Natural killer cell (primary cell): ENCODE results near the gene RHEBL1. TPM values are rescaled to one million over a fixed set of nuclear protein-coding genes. Genes with fewer than 3 reads are reported as not detected.
A peak's percentile ranks its signal among the peaks of the same experiment; 100 is the strongest.

Source experiments
- ATAC-seq, 3 donors: fragments of 150-1000 bp in 2 of 3; fragments of 200-7000 bp in 1 of 3; cut with Tn5 transposase; 1 replicate in 1 of 3; 2 replicates in 2 of 3; pipeline ENCODE4 v1.10.0; 2021; ENCODE audit warnings: mild to moderate bottlenecking in 2 of 3, moderate library complexity in 2 of 3
- DNase-seq, 2 donors: peaks; one replicate each; pipeline versions ENCODE4 v3.0.0 to v3.0.0-alpha.2; 2013 to 2021; ENCODE audit warnings: mixed read lengths in 1 of 2
- H3K27ac ChIP-seq: one replicate; pipeline ENCODE4 v1.5.1; 2013; ENCODE audit warnings: mild to moderate bottlenecking, low read length
- H3K27me3 ChIP-seq: one replicate; pipeline ENCODE4 v1.6.1; 2013; ENCODE audit warnings: low read length; ENCODE audit not compliant: control insufficient read depth, insufficient read depth
- H3K36me3 ChIP-seq: one replicate; pipeline ENCODE4 v1.6.1; 2013; ENCODE audit warnings: low read length; ENCODE audit not compliant: control insufficient read depth, insufficient read depth
- H3K4me1 ChIP-seq: one replicate; pipeline ENCODE4 v1.6.1; 2013; ENCODE audit warnings: low read length; ENCODE audit not compliant: control insufficient read depth, insufficient read depth
- H3K4me3 ChIP-seq: one replicate; pipeline ENCODE4 v1.5.1; 2013; ENCODE audit warnings: low read length
- H3K9me3 ChIP-seq: one replicate; pipeline ENCODE4 v1.6.1; 2013; ENCODE audit warnings: low read length; ENCODE audit not compliant: control insufficient read depth, insufficient read depth
- H3K27ac Mint-ChIP-seq, 2 donors: one replicate each; pipeline ENCODE4 v1.8.0; 2022; ENCODE audit warnings: mild to moderate bottlenecking in 2 of 2, mixed read lengths in 2 of 2, moderate library complexity in 1 of 2
- H3K27me3 Mint-ChIP-seq, 2 donors: one replicate each; pipeline ENCODE4 v1.8.0; 2022; ENCODE audit warnings: low read depth in 2 of 2, mixed read lengths in 2 of 2
- H3K36me3 Mint-ChIP-seq: one replicate; pipeline ENCODE4 v1.8.0; 2022; ENCODE audit warnings: mixed read lengths
- H3K4me1 Mint-ChIP-seq, 2 donors: one replicate each; pipeline ENCODE4 v1.8.0; 2022; ENCODE audit warnings: mixed read lengths in 2 of 2
- H3K4me3 Mint-ChIP-seq: one replicate; pipeline ENCODE4 v1.8.0; 2022; ENCODE audit warnings: mild to moderate bottlenecking, moderate library complexity, mixed read lengths
- H3K9me3 Mint-ChIP-seq, 2 donors: one replicate each; pipeline ENCODE4 v1.8.0; 2022; ENCODE audit warnings: mixed read lengths in 2 of 2
- CTCF ChIP-seq: fragments of 200-600 bp; IDR thresholded peaks from one replicate; pipeline ENCODE4 v1.8.0; 2022; ENCODE audit warnings: antibody characterized with exemption
- WGBS: methylation state at CpG from one replicate; pipeline ENCODE4 v1.1.7; 2013; ENCODE audit warnings: missing lambda C conversion rate; ENCODE audit not compliant: insufficient coverage; 5-methylcytosine and 5-hydroxymethylcytosine counted together
- intact Hi-C: fragments of 100-400 bp; cut with micrococcal nuclease; formaldehyde crosslinking; loops from one replicate; pipeline ENCODE4 v1.14.2; 2022
- total RNA-seq, 4 donors: library from RNA; stranded (reverse); fragments of 120-200 nt in 1 of 4; gene quantifications; one replicate each; pipeline versions ENCODE4 v1.2.3 to v1.2.4, GENCODE V29; 2013 to 2022

Gene RHEBL1
- total RNA-seq, 3 donors from 2014 or later (not counting 1 experiment from before 2014, with no cell fraction given): 6.3 to 11.6 (median 11.1) TPM

GRCh38 chr12:49055978-49056754 lies 13.6 kb downstream of the RHEBL1 start:
- no peak for TF ChIP-seq CTCF
- DNase-seq (peak in 1 of 2 donors; percentile 82), ATAC-seq (peak; percentile 65 to 79 (median 67))
- intact Hi-C loops: no loop called here
- peaks cover 52% of the 10 kb centered on the region for H3K4me1 ChIP-seq
- H3K27me3 Mint-ChIP-seq: no peaks in the 10 kb centered on the region
- H3K9me3 Mint-ChIP-seq: no peaks in the 10 kb centered on the region
- H3K9me3 ChIP-seq: no peaks in the 10 kb centered on the region
- peaks cover 8% of the 10 kb centered on the region for H3K36me3 Mint-ChIP-seq
- peak overlapping the region; percentile 91 for H3K4me3 Mint-ChIP-seq
- peaks cover 41% of the 10 kb centered on the region for H3K36me3 ChIP-seq
- WGBS: 42% methylated on average over 5 of the region's 7 CpGs
- H3K27ac ChIP-seq: peak overlapping the region; percentile 4
- H3K4me3 ChIP-seq: no peak overlapping the region
- H3K27ac Mint-ChIP-seq: peak overlapping the region; percentile 81 to 85
- peaks cover 61 to 78% of the 10 kb centered on the region in 2 donors for H3K4me1 Mint-ChIP-seq
- no peaks in the 10 kb centered on the region for H3K27me3 ChIP-seq

- ATAC-seq (no peak), DNase-seq (no peak)
- no peaks in the 10 kb centered on the region for H3K27me3 ChIP-seq
- Mint-ChIP-seq H3K9me3 (no peaks in the 10 kb centered on the region), H3K27me3 (no peaks in the 10 kb centered on the region), H3K4me3 (no peak overlapping the region), H3K27ac (peak overlapping the region; percentile 81 to 85), H3K4me1 (peaks cover 56 to 80% of the 10 kb centered on the region in 2 donors), H3K36me3 (peaks cover 8% of the 10 kb centered on the region)
- no peak for TF ChIP-seq CTCF
- intact Hi-C loops: no loop called here
- no peaks in the 10 kb centered on the region for H3K9me3 ChIP-seq
- no peak overlapping the region for H3K4me3 ChIP-seq
- H3K36me3 ChIP-seq: peaks cover 52% of the 10 kb centered on the region
- no peak overlapping the region for H3K27ac ChIP-seq
- H3K4me1 ChIP-seq: peaks cover 48% of the 10 kb centered on the region
- 96% methylated on average over 4 of the region's 4 CpGs for WGBS
Measured at GRCh38 chr12:49055092-49055491, 14.7 kb downstream of the RHEBL1 start.

DNA sequence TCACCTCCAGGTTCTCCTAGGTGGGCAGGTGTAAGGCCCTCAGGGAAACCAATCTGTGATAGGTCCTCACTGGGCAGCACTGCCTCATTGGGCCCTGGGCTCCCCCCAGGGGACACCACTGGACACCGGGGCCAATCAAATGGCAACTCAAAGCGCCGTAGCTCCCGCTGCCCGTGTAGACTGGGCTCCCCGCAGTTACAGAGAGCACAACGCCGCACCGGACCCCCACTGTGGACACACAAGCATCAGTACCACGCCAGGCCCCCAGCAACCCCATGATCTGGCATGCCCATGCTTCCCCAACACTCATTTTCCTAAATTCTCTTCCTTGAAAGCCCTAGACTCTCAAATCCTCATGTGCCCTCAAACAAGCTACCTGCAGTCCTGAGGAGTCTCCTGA lies 15.3 kb downstream of the RHEBL1 start:
- Mint-ChIP-seq H3K9me3 (no peaks in the 10 kb centered on the region), H3K4me1 (peaks cover 56 to 78% of the 10 kb centered on the region in 2 donors), H3K27me3 (no peaks in the 10 kb centered on the region), H3K36me3 (peaks cover 8% of the 10 kb centered on the region), H3K27ac (peak overlapping the region; percentile 81 to 85), H3K4me3 (no peak overlapping the region)
- WGBS: 95% methylated on average over 10 of the region's 10 CpGs
- no peak for ATAC-seq
- no peaks in the 10 kb centered on the region for H3K9me3 ChIP-seq
- no peaks in the 10 kb centered on the region for H3K27me3 ChIP-seq
- peaks cover 46% of the 10 kb centered on the region for H3K4me1 ChIP-seq
- no peak for DNase-seq
- H3K4me3 ChIP-seq: no peak overlapping the region
- no peak for TF ChIP-seq CTCF
- H3K36me3 ChIP-seq: peaks cover 58% of the 10 kb centered on the region
- no peak overlapping the region for H3K27ac ChIP-seq
- intact Hi-C loops: no loop called here
